HepG2 (cell line): ENCODE data around the gene MYO6. TPM values are rescaled to one million over a fixed set of nuclear protein-coding genes. Genes with fewer than 3 reads are reported as not detected.

ENCODE experiments used
- AHR ChIP-seq: IDR thresholded peaks from 2 replicates; pipeline ENCODE4 v1.6.1; 2018; ENCODE audit warnings: missing genetic modification reagents, missing compliant biosample characterization
- MED1 ChIP-seq: sonication (generic); formaldehyde crosslinking; IDR thresholded peaks from 2 replicates; pipeline ENCODE4 v1.4.0; 2020; ENCODE audit warnings: missing genetic modification reagents
- MIXL1 ChIP-seq: IDR thresholded peaks from 2 replicates; pipeline ENCODE4 v1.6.1; 2016
- PHF20 ChIP-seq: sonication (generic); formaldehyde crosslinking; IDR thresholded peaks from 2 replicates; pipeline ENCODE4 v1.5.0; 2020; ENCODE audit warnings: mild to moderate bottlenecking, missing genetic modification reagents
- ZNF292 ChIP-seq: sonication (generic); formaldehyde crosslinking; IDR thresholded peaks from 2 replicates; pipeline ENCODE4 v1.8.1; 2022; ENCODE audit warnings: mild to moderate bottlenecking, low read depth, missing genetic modification reagents, borderline replicate concordance
- ZSCAN12 ChIP-seq: sonication (generic); formaldehyde crosslinking; IDR thresholded peaks from 2 replicates; pipeline ENCODE4 v1.9.0; 2021; ENCODE audit warnings: mild to moderate bottlenecking, missing genetic modification reagents
- polyA plus RNA-seq, 8 experiments: library from polyadenylated mRNA; depleted of rRNA in 3 of 8; stranded (reverse) in 7 of 8; unstranded in 1 of 8; fragments of >200 nt; fragmentation: Illumina TruSeq in 4 of 8; extraction: Trizol in 4 of 8; gene quantifications; 2 replicates each; pipeline versions ENCODE4 v1.2.1 to v1.2.3, GENCODE V29; 2011 to 2016; ENCODE audit warnings: low read depth in 4 of 8, missing spikeins in 1 of 8, mixed read lengths in 1 of 8; ENCODE audit not compliant: insufficient read depth in 1 of 8
- total RNA-seq, 5 experiments: library from RNA; depleted of rRNA; stranded (reverse); fragments of >200 nt; fragmentation: Illumina TruSeq; extraction: Trizol; gene quantifications; 2 replicates each; pipeline ENCODE4 v1.2.3, GENCODE V29; 2016; ENCODE audit warnings: low read depth in 1 of 5
- TF ChIP-seq, protein P1 (sequence below): sonication (generic); formaldehyde crosslinking; IDR thresholded peaks from 2 replicates; pipeline ENCODE4 v1.5.1; 2020; ENCODE audit warnings: missing genetic modification reagents, mild to moderate bottlenecking, borderline replicate concordance
- TF ChIP-seq, protein P2 (sequence below): sonication (generic); formaldehyde crosslinking; IDR thresholded peaks from 2 replicates; pipeline ENCODE4 v1.8.0; 2022; ENCODE audit warnings: missing genetic modification reagents, low read depth, mild to moderate bottlenecking, borderline replicate concordance
- TF ChIP-seq, protein P3 (sequence below): sonication (generic); formaldehyde crosslinking; IDR thresholded peaks from 2 replicates; pipeline ENCODE4 v1.4.0; 2020; ENCODE audit warnings: missing genetic modification reagents, borderline replicate concordance

The MYO6 gene
- total and polyA plus RNA-seq, 2 of the 13 experiments (the other 11 are each of a cell fraction or from before 2014, with no cell fraction given): 5.4 to 7.5 TPM

DNA sequence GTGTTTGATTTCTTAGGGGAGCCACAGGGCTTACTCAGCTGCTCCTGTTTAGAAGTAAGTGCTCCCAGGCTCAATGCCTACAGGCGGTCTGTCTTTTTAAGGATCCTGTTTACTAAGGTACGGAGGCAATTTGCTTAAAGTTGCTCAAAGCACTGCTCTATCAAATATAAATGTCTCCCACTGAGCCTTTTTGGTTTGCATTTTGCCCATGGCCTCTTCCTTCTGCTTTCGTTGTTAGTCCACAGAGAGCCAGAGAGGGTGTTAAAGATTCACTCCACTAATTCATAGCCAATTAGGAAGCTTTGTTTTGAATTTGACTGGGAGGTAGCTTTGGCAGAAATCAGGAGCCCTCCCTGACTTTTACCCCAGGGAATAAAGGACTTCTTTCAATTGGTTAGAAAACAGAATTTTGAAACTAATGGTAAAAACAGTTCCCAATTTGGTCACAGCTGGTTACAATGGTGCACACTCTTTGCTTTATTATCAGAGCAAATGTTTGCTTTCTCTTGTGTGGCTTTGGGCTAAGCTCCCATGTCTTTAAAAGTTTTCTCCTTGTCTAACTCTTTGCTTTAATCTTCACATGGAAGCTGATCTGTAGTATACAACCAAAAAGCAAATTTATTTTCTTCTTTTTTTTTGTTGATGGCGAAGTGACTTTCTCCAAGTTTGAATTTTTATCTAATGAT, 197.2 kb downstream of the MYO6 start (continued):
- TF ChIP-seq PHF20 (CRISPR knock-in tag): no peak
- TF ChIP-seq, protein P1, sequence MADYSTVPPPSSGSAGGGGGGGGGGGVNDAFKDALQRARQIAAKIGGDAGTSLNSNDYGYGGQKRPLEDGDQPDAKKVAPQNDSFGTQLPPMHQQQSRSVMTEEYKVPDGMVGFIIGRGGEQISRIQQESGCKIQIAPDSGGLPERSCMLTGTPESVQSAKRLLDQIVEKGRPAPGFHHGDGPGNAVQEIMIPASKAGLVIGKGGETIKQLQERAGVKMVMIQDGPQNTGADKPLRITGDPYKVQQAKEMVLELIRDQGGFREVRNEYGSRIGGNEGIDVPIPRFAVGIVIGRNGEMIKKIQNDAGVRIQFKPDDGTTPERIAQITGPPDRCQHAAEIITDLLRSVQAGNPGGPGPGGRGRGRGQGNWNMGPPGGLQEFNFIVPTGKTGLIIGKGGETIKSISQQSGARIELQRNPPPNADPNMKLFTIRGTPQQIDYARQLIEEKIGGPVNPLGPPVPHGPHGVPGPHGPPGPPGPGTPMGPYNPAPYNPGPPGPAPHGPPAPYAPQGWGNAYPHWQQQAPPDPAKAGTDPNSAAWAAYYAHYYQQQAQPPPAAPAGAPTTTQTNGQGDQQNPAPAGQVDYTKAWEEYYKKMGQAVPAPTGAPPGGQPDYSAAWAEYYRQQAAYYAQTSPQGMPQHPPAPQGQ (CRISPR knock-in tag): no peak
- no peak for TF ChIP-seq MIXL1 (CRISPR knock-in tag)
- TF ChIP-seq, protein P2, sequence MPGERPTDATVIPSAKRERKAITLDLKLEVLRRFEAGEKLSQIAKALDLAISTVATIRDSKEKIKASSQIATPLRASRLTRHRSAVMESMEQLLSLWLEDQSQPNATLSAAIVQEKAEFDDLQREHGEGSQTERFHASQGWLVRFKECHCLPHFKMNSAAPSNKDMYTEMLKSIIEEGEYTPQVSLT (CRISPR knock-in tag): no peak
- TF ChIP-seq ZNF292: no peak
- no peak for TF ChIP-seq ZSCAN12 (CRISPR knock-in tag)
- TF ChIP-seq MED1 (CRISPR knock-in tag): no peak
- TF ChIP-seq, protein P3, sequence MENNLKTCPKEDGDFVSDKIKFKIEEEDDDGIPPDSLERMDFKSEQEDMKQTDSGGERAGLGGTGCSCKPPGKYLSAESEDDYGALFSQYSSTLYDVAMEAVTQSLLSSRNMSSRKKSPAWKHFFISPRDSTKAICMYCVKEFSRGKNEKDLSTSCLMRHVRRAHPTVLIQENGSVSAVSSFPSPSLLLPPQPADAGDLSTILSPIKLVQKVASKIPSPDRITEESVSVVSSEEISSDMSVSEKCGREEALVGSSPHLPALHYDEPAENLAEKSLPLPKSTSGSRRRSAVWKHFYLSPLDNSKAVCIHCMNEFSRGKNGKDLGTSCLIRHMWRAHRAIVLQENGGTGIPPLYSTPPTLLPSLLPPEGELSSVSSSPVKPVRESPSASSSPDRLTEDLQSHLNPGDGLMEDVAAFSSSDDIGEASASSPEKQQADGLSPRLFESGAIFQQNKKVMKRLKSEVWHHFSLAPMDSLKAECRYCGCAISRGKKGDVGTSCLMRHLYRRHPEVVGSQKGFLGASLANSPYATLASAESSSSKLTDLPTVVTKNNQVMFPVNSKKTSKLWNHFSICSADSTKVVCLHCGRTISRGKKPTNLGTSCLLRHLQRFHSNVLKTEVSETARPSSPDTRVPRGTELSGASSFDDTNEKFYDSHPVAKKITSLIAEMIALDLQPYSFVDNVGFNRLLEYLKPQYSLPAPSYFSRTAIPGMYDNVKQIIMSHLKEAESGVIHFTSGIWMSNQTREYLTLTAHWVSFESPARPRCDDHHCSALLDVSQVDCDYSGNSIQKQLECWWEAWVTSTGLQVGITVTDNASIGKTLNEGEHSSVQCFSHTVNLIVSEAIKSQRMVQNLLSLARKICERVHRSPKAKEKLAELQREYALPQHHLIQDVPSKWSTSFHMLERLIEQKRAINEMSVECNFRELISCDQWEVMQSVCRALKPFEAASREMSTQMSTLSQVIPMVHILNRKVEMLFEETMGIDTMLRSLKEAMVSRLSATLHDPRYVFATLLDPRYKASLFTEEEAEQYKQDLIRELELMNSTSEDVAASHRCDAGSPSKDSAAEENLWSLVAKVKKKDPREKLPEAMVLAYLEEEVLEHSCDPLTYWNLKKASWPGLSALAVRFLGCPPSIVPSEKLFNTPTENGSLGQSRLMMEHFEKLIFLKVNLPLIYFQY (CRISPR knock-in tag): no peak
- TF ChIP-seq AHR (CRISPR knock-in tag): no peak
- TF ChIP-seq, all 625 proteins: peak for 0
